Neural cell (in vitro differentiated cells): ENCODE data around the gene BICRAL. TPM values are rescaled to one million over a fixed set of nuclear protein-coding genes. Genes with fewer than 3 reads are reported as not detected.

Experiments
- H2AFZ ChIP-seq: fragments of 200-600, 300-800 bp; sonication (generic), shearing (Covaris generic); 2 replicates; pipeline ENCODE4 v1.6.0; 2014; ENCODE audit warnings: low read depth, mild to moderate bottlenecking, antibody characterized with exemption, low read length, moderate library complexity
- H3F3A ChIP-seq: fragments of 200-600 bp; shearing (Covaris generic); 2 replicates; pipeline ENCODE4 v1.6.1; 2016; ENCODE audit warnings: mild to moderate bottlenecking, moderate library complexity, mixed read lengths, antibody characterized with exemption, low read length; ENCODE audit not compliant: insufficient read depth, poor library complexity, severe bottlenecking
- H3K27ac ChIP-seq: fragments of 200-600, 300-800 bp; sonication (generic), shearing (Covaris generic); 2 replicates; pipeline ENCODE4 v1.5.1; 2014; ENCODE audit warnings: mild to moderate bottlenecking, low read length, moderate library complexity
- H3K27me3 ChIP-seq: fragments of 300-800, 200-600 bp; sonication (generic), shearing (Covaris generic); 2 replicates; pipeline ENCODE4 v1.6.0; 2014; ENCODE audit warnings: mild to moderate bottlenecking, low read depth, low read length, moderate library complexity; ENCODE audit not compliant: insufficient read depth
- H3K36me3 ChIP-seq: fragments of 300-800, 200-600 bp; sonication (generic), shearing (Covaris generic); 2 replicates; pipeline ENCODE4 v1.5.1; 2014; ENCODE audit warnings: mild to moderate bottlenecking, antibody characterized with exemption, low read length, moderate library complexity; ENCODE audit not compliant: insufficient read depth
- H3K4me2 ChIP-seq: fragments of 300-800, 200-600 bp; sonication (generic), shearing (Covaris generic); 2 replicates; pipeline ENCODE4 v1.6.0; 2014; ENCODE audit warnings: mild to moderate bottlenecking, low read length
- H3K4me3 ChIP-seq: fragments of 300-800, 200-600 bp; sonication (generic), shearing (Covaris generic); 2 replicates; pipeline ENCODE4 v1.5.1; 2014; ENCODE audit warnings: mild to moderate bottlenecking, low read length, moderate library complexity
- H3K79me2 ChIP-seq: fragments of 200-600 bp; shearing (Covaris generic); replicated peaks from 2 replicates; pipeline ENCODE4 v1.6.0; 2014; ENCODE audit warnings: mild to moderate bottlenecking, low read length, moderate library complexity; ENCODE audit not compliant: insufficient read depth
- H3K9ac ChIP-seq: fragments of 300-800, 200-600 bp; sonication (generic), shearing (Covaris generic); 2 replicates; pipeline ENCODE4 v1.6.1; 2016; ENCODE audit warnings: mild to moderate bottlenecking, low read length, mixed read lengths
- H3K9me2 ChIP-seq: fragments of 200-600 bp; shearing (Covaris generic); 2 replicates; pipeline ENCODE4 v1.6.1; 2016; ENCODE audit warnings: mild to moderate bottlenecking, low read length, mixed read lengths; ENCODE audit not compliant: insufficient read depth
- H3K9me3 ChIP-seq: fragments of 200-600, 300-800 bp; sonication (generic), shearing (Covaris generic); 2 replicates; pipeline ENCODE4 v1.6.1; 2016; ENCODE audit warnings: mild to moderate bottlenecking, mixed run types, low read length, moderate library complexity, mixed read lengths
- H4K20me1 ChIP-seq: fragments of 200-600 bp; shearing (Covaris generic); 2 replicates; pipeline ENCODE4 v1.6.1; 2016; ENCODE audit warnings: mild to moderate bottlenecking, mixed run types; ENCODE audit not compliant: insufficient read depth
- EP300 ChIP-seq: fragments of 450-650 bp; conservative IDR thresholded peaks from 2 replicates; pipeline ENCODE4 v1.6.1; 2014; ENCODE audit warnings: antibody characterized with exemption, mild to moderate bottlenecking, moderate library complexity; ENCODE audit not compliant: poor library complexity, severe bottlenecking
- EZH2 ChIP-seq: fragments of 200-600, 300-800 bp; shearing (Covaris generic), sonication (generic); IDR thresholded peaks from 2 replicates; pipeline ENCODE4 v1.6.1; 2014; ENCODE audit warnings: antibody characterized with exemption, low read length, borderline replicate concordance, mild to moderate bottlenecking; ENCODE audit not compliant: insufficient read depth, poor library complexity, severe bottlenecking
- MXI1 ChIP-seq: fragments of 450-650 bp; conservative IDR thresholded peaks from 2 replicates; pipeline ENCODE4 v1.6.1; 2014; ENCODE audit warnings: antibody characterized with exemption, mild to moderate bottlenecking; ENCODE audit not compliant: poor library complexity, severe bottlenecking
- POLR2AphosphoS5 ChIP-seq: IDR thresholded peaks from 2 replicates; pipeline ENCODE4 v1.6.1; 2012
- RAD21 ChIP-seq: fragments of 450-650 bp; conservative IDR thresholded peaks from 2 replicates; pipeline ENCODE4 v1.6.1; 2014; ENCODE audit warnings: antibody characterized with exemption, mild to moderate bottlenecking, moderate library complexity
- SMC3 ChIP-seq: fragments of 450-650 bp; conservative IDR thresholded peaks from 2 replicates; pipeline ENCODE4 v1.6.1; 2014; ENCODE audit warnings: antibody characterized with exemption, mild to moderate bottlenecking, moderate library complexity; ENCODE audit not compliant: poor library complexity
- TAF1 ChIP-seq: IDR thresholded peaks from 2 replicates; pipeline ENCODE4 v1.6.1; 2012; ENCODE audit warnings: low read depth
- polyA plus RNA-seq: library from polyadenylated mRNA; depleted of rRNA; stranded (reverse); fragments of >200 nt; gene quantifications from 2 replicates; pipeline ENCODE4 v1.2.3, GENCODE V29; 2014
- TF ChIP-seq, protein P1 (sequence below): IDR thresholded peaks from 2 replicates; pipeline ENCODE4 v1.6.1; 2012; ENCODE audit warnings: borderline replicate concordance
- TF ChIP-seq, protein P2 (sequence below): fragments of 450-650 bp; IDR thresholded peaks from 2 replicates; pipeline ENCODE4 v1.5.1; 2014; ENCODE audit warnings: antibody characterized with exemption, mild to moderate bottlenecking, moderate library complexity; ENCODE audit not compliant: poor library complexity, severe bottlenecking

The BICRAL gene
- polyA plus RNA-seq, 1 donor from 2014 or later, result 6.7 TPM

DNA sequence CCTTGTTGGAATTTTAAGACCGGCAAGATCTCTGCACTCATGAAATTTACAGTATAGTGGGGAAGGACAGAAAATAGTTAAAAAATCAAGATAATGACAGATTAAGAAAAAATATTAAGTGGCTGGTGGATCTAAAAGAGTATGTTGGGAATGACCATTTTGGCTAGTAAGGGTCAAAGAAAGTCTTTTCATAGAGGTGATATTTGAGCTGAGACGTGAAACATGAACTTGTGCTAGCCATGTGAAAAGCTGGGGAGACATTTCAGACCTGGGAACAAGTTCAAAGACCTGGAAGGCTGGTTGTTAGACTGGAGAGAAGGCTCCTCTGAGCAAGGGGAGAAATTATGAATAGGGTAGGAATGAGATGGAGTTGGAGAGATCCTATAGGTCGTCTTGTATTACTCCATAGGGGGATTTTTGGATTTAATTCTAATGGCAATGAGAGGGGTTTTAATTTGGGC, 4.7 kb downstream of the BICRAL start:
- Histone ChIP-seq H3F3A (peaks cover 3% of the 10 kb centered on the region), H2AFZ (no peak overlapping the region), H4K20me1 (no peaks in the 10 kb centered on the region), H3K4me3 (peak overlapping the region; percentile 93), H3K9ac (no peak overlapping the region), H3K36me3 (no peaks in the 10 kb centered on the region), H3K9me3 (no peaks in the 10 kb centered on the region), H3K79me2 (peaks cover 73% of the 10 kb centered on the region), H3K27ac (no peak overlapping the region), H3K27me3 (no peaks in the 10 kb centered on the region), H3K9me2 (no peaks in the 10 kb centered on the region), H3K4me2 (peak overlapping the region; percentile 39)
- no peak for TF ChIP-seq RAD21
- no peak for TF ChIP-seq EP300
- no peak for TF ChIP-seq SMC3
- TF ChIP-seq, protein P1, sequence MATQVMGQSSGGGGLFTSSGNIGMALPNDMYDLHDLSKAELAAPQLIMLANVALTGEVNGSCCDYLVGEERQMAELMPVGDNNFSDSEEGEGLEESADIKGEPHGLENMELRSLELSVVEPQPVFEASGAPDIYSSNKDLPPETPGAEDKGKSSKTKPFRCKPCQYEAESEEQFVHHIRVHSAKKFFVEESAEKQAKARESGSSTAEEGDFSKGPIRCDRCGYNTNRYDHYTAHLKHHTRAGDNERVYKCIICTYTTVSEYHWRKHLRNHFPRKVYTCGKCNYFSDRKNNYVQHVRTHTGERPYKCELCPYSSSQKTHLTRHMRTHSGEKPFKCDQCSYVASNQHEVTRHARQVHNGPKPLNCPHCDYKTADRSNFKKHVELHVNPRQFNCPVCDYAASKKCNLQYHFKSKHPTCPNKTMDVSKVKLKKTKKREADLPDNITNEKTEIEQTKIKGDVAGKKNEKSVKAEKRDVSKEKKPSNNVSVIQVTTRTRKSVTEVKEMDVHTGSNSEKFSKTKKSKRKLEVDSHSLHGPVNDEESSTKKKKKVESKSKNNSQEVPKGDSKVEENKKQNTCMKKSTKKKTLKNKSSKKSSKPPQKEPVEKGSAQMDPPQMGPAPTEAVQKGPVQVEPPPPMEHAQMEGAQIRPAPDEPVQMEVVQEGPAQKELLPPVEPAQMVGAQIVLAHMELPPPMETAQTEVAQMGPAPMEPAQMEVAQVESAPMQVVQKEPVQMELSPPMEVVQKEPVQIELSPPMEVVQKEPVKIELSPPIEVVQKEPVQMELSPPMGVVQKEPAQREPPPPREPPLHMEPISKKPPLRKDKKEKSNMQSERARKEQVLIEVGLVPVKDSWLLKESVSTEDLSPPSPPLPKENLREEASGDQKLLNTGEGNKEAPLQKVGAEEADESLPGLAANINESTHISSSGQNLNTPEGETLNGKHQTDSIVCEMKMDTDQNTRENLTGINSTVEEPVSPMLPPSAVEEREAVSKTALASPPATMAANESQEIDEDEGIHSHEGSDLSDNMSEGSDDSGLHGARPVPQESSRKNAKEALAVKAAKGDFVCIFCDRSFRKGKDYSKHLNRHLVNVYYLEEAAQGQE, result no peak

DNA sequence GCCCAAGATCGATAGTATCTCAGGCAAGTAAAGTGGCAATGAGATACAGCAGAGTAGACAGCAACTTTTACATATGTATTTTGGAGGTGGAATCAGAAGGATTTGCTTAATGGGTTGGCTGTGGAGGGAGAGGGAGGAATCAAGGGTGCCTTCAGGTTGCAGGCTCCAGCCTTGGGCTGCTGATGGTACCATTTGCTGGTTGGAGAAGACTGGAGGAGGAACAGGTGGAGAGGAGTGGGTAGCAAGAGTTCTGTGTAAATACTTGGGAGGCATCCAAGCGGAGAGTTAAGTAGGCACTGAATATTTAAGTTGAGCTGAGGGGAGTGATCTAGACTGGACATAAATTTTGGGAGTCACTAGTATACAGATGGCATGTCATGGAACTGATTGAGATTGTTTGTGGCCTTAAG, 5.2 kb downstream of the BICRAL start:
- no peak overlapping the region for H3K9ac ChIP-seq
- no peak overlapping the region for H2AFZ ChIP-seq
- no peaks in the 10 kb centered on the region for H3K9me3 ChIP-seq
- no peak overlapping the region for H3K4me2 ChIP-seq
- H3K27ac ChIP-seq, result no peak overlapping the region
- H4K20me1 ChIP-seq, result no peaks in the 10 kb centered on the region
- no peaks in the 10 kb centered on the region for H3K9me2 ChIP-seq
- H3K27me3 ChIP-seq, result no peaks in the 10 kb centered on the region
- peaks cover 6% of the 10 kb centered on the region for H3F3A ChIP-seq
- H3K79me2 ChIP-seq, result peaks cover 78% of the 10 kb centered on the region
- TF ChIP-seq TAF1 (no peak), POLR2AphosphoS5 (no peak), EP300 (no peak), MXI1 (no peak), EZH2 (no peak), SMC3 (no peak)
- TF ChIP-seq, protein P2, sequence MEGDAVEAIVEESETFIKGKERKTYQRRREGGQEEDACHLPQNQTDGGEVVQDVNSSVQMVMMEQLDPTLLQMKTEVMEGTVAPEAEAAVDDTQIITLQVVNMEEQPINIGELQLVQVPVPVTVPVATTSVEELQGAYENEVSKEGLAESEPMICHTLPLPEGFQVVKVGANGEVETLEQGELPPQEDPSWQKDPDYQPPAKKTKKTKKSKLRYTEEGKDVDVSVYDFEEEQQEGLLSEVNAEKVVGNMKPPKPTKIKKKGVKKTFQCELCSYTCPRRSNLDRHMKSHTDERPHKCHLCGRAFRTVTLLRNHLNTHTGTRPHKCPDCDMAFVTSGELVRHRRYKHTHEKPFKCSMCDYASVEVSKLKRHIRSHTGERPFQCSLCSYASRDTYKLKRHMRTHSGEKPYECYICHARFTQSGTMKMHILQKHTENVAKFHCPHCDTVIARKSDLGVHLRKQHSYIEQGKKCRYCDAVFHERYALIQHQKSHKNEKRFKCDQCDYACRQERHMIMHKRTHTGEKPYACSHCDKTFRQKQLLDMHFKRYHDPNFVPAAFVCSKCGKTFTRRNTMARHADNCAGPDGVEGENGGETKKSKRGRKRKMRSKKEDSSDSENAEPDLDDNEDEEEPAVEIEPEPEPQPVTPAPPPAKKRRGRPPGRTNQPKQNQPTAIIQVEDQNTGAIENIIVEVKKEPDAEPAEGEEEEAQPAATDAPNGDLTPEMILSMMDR, result no peak
- TF ChIP-seq, protein P1, result no peak
- no peaks in the 10 kb centered on the region for H3K36me3 ChIP-seq
- H3K4me3 ChIP-seq, result peak overlapping the region; percentile 93
